ENCODE measurements around the gene NTM. TPM values are rescaled to one million over a fixed set of nuclear protein-coding genes. Genes with fewer than 3 reads are reported as not detected.

The NTM gene
- total and polyA plus RNA-seq, 12 donors = 0.26 to 11.5 (median 4.0) TPM

DNA sequence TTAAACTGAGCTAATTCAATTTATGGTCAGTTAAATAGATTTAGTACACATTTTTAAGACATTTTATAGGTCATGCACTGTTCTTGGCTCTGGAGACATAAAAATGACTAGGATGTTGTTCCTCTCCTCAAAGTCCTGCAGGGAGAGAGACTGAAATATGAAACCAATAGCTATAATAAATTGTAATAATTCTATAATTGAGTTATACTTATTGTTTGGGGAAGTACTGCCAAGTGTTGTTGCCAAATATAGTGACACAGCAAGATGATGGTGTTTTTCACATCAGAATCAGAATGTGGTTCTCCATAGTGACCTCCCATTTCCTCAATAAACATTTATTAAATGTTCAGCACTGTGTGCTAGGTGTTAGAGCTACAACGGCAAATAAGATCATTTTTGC, 470.6 kb downstream of the NTM start:
- intact Hi-C loops (cut with DNase I) = no loop called here
- no peak overlapping the region for H3K4me3 ChIP-seq
- H3K36me3 ChIP-seq (replicated peaks in 1 of 2) = no peaks in the 10 kb centered on the region
- 56 to 64% (median 58%) methylated on average over 1 of the region's 1 CpG for WGBS, 4 donors
- no peak for TF ChIP-seq POLR2A (IDR thresholded peaks at IDR 0.05)
- TF ChIP-seq CTCF (IDR thresholded peaks at IDR 0.05) = no peak
- H3K4me1 ChIP-seq (replicated peaks in 1 of 2) = no peaks in the 10 kb centered on the region
- no peak for DNase-seq
- no peaks in the 10 kb centered on the region for H3K27me3 ChIP-seq
- H3K9me3 ChIP-seq (replicated peaks in 1 of 3) = no peaks in the 10 kb centered on the region
- H3K27ac ChIP-seq = no peak overlapping the region

DNA sequence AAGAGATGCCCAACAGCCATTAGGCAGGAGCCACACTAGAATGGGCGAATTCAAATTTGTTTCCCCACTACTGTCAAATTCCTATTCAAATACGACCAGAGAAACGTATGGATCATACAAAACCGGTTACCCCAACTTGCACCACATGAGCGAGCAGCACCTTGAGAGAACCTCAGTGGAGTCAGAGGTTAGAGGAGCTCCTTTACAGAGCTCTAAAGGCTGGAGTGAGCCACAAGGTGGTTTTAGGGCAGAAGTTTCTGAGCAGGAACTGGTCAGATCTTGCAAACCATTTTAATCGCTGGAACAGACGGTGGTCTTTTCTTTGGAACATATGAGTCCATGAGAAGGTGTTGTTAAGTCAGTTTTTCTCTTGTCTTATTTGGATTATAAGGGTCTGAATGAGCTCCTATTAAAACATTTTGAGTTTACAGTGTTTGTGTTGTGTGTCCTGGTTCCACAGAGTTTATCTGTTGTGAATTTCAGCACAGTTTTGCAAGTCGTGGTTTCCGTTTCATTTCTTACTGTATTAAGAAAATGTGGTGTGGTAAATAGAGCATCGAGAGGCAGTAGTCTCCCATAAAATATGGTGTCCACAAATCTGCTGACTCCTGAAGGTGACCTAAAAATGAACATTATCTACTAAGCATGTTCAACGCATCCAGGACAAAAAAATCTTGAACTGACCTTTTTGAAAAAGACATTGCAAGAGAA, 471.7 kb downstream of the NTM start:
- 80 to 87% (median 83%) methylated on average over 10 to 11 of the region's 11 CpGs for WGBS, 4 donors
- no peak overlapping the region for H3K4me3 ChIP-seq
- intact Hi-C loops (cut with DNase I) = no loop called here
- no peak overlapping the region for H3K27ac ChIP-seq
- H3K36me3 ChIP-seq (replicated peaks in 1 of 2) = no peaks in the 10 kb centered on the region
- no peak for DNase-seq
- H3K9me3 ChIP-seq (replicated peaks in 1 of 3) = no peaks in the 10 kb centered on the region
- H3K4me1 ChIP-seq (replicated peaks in 1 of 2) = no peaks in the 10 kb centered on the region
- TF ChIP-seq CTCF (IDR thresholded peaks at IDR 0.05) (no peak), POLR2A (IDR thresholded peaks at IDR 0.05) (no peak)
- no peaks in the 10 kb centered on the region for H3K27me3 ChIP-seq

- DNase-seq = no peak
- Histone ChIP-seq H3K36me3 (replicated peaks in 1 of 2) (no peaks in the 10 kb centered on the region), H3K27me3 (no peaks in the 10 kb centered on the region), H3K27ac (no peak overlapping the region), H3K4me1 (replicated peaks in 1 of 2) (no peaks in the 10 kb centered on the region), H3K9me3 (replicated peaks in 1 of 3) (no peaks in the 10 kb centered on the region), H3K4me3 (no peak overlapping the region)
- intact Hi-C loops (cut with DNase I) = no loop called here
- TF ChIP-seq CTCF (IDR thresholded peaks at IDR 0.05) (no peak), POLR2A (IDR thresholded peaks at IDR 0.05) (no peak)
- WGBS, 4 donors = 67 to 88% (median 77%) methylated on average over 4 of the region's 4 CpGs
These were observed 474.8 kb downstream of the NTM start for GRCh38 chr11:131845255-131845654.

DNA sequence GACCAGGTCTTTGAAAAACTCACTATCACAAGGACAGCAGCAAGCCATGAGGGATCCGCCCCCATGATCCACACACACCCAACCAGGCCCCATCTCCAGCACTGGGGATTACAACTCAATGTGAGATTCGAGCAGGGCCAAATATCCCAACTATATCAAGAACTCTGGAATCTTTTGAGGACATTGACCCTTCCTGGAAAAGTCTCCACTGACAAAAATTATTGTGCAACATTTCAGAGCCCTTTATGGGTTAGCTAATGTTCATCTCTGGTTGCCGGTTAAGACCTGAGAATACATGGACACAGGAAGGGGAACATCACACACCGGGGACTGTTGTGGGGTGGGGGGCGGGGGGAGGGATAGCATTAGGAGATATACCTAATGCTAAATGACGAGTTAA, 479.1 kb downstream of the NTM start:
- Histone ChIP-seq H3K9me3 (replicated peaks in 1 of 3) (no peaks in the 10 kb centered on the region), H3K4me3 (no peak overlapping the region), H3K36me3 (replicated peaks in 1 of 2) (no peaks in the 10 kb centered on the region), H3K4me1 (replicated peaks in 1 of 2) (no peaks in the 10 kb centered on the region), H3K27ac (no peak overlapping the region), H3K27me3 (no peaks in the 10 kb centered on the region)
- intact Hi-C loops (cut with DNase I) = no loop called here
- WGBS, 4 donors = 69 to 89% (median 84%) methylated on average over 5 to 6 of the region's 6 CpGs
- TF ChIP-seq POLR2A (IDR thresholded peaks at IDR 0.05) = no peak
- no peak for TF ChIP-seq CTCF (IDR thresholded peaks at IDR 0.05)
- DNase-seq = no peak

All from adrenal gland (tissue), 12 donors.